MM.1S (cell line): Measurements from ENCODE around the gene RAPGEF2.
"Not testable (repeated sequence)": the region's sequence is repeated elsewhere in the genome, so short reads cannot be mapped to it uniquely, and the experiment has no call there.

Experiments
- EZH2 ChIP-seq: fragments of 300-600 bp; sonication (generic); optimal IDR thresholded peaks from 2 replicates; pipeline ENCODE3; 2017; ENCODE audit warnings: low read depth, mild to moderate bottlenecking, antibody characterized with exemption, low read length, mixed read lengths
- EZH2phosphoT487 ChIP-seq: fragments of 300-600 bp; sonication (generic); IDR thresholded peaks from 2 replicates; pipeline ENCODE4 v1.6.1; 2018; ENCODE audit warnings: antibody characterized with exemption, low read length
- TF ChIP-seq, protein P1 (sequence below): fragments of 300-600 bp; sonication (generic); IDR thresholded peaks from 2 replicates; pipeline ENCODE4 v1.5.1; 2016; ENCODE audit warnings: antibody characterized with exemption, low read length, mixed read lengths

- TF ChIP-seq EZH2, EZH2phosphoT487: not testable (repeated sequence)
- TF ChIP-seq, protein P1, sequence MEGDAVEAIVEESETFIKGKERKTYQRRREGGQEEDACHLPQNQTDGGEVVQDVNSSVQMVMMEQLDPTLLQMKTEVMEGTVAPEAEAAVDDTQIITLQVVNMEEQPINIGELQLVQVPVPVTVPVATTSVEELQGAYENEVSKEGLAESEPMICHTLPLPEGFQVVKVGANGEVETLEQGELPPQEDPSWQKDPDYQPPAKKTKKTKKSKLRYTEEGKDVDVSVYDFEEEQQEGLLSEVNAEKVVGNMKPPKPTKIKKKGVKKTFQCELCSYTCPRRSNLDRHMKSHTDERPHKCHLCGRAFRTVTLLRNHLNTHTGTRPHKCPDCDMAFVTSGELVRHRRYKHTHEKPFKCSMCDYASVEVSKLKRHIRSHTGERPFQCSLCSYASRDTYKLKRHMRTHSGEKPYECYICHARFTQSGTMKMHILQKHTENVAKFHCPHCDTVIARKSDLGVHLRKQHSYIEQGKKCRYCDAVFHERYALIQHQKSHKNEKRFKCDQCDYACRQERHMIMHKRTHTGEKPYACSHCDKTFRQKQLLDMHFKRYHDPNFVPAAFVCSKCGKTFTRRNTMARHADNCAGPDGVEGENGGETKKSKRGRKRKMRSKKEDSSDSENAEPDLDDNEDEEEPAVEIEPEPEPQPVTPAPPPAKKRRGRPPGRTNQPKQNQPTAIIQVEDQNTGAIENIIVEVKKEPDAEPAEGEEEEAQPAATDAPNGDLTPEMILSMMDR = not testable (repeated sequence)
These were observed 13.2 kb downstream of the RAPGEF2 start for GRCh38 chr4:159116098-159116497.
